IPS-15b (cell line): ENCODE data around the gene FBH1.
"Not testable (repeated sequence)": the region's sequence is repeated elsewhere in the genome, so short reads cannot be mapped to it uniquely, and the experiment has no call there.

Experiments used
- H3K27me3 ChIP-seq: one replicate; pipeline ENCODE4 v1.6.1; 2013; ENCODE audit warnings: low read length; ENCODE audit not compliant: control insufficient read depth, insufficient read depth
- H3K36me3 ChIP-seq: one replicate; pipeline ENCODE4 v1.6.1; 2013; ENCODE audit warnings: low read length; ENCODE audit not compliant: control insufficient read depth, insufficient read depth
- H3K4me1 ChIP-seq: one replicate; pipeline ENCODE4 v1.6.1; 2013; ENCODE audit warnings: mild to moderate bottlenecking, low read length; ENCODE audit not compliant: control insufficient read depth, insufficient read depth
- H3K4me3 ChIP-seq: one replicate; pipeline ENCODE4 v1.5.1; 2013; ENCODE audit warnings: low read depth, low read length
- H3K9ac ChIP-seq: one replicate; pipeline ENCODE4 v1.6.1; 2013; ENCODE audit warnings: low read depth, mild to moderate bottlenecking, low read length
- H3K9me3 ChIP-seq: one replicate; pipeline ENCODE4 v1.6.1; 2013; ENCODE audit warnings: mild to moderate bottlenecking, low read length; ENCODE audit not compliant: control insufficient read depth, insufficient read depth

FBH1 gene

DNA sequence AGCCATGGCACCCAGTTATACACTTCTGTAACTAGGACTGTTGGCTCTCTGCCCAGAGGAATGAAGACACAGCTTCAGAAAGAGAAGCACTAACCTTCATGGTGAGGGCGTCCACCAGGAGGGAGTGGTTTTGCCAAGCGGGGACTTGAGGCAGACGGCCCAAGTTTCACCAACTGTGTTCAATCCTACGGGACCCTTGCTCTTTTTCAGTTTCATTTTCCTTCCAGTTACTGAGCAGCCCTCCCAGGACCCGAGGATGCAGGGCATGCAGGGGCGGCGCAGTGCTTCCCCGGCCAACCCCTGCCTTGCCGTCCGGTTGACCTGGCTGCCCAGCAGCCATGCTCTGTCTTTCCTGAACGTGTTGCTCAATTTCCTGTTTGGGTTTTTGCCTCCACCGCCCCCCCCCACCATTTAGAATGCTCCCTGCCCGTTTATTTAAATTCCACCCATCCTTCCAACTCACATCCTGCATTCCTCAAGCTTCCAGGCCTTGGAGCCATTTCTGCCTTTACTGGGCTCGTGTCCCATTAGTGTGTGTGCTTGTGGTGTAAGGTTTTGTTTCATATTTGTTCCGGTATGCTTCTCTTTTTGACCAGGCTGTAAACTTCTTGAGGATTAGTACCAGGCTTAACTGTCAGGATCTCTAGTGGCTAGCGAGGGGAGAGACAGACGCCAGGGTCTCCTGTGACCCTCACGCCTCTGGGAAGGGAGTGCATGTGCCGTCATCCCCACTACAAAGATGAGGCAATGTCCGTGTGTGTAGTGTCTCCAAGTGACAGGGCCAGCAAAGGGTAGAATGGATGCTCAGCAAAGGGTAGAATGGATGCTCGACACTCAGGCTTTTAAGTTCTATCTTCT, 55.7 kb downstream of the FBH1 start:
- Histone ChIP-seq H3K4me3 (no peak overlapping the region), H3K9ac (no peak overlapping the region)

DNA sequence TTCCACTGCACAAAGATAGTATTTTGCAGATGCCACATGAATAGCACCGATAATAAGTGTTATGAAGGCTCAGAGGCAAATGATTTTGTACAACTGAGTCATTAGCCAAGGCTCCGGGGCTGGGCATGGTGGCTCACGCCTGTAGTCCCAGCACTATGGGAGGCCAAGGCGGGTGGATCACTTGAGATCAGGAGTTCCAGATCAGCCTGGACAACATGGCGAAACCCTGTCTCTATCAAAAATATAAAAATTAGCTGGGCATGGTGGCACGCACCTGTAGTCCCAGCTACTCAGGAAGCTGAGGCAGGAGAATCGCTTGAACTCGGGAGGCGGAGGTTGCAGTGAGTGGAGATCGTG, 56.4 kb downstream of the FBH1 start:
- not testable (repeated sequence) for H3K4me3 ChIP-seq, H3K36me3 ChIP-seq, H3K9ac ChIP-seq, H3K9me3 ChIP-seq, H3K27me3 ChIP-seq, H3K4me1 ChIP-seq

More for the DNA sequence above, 55.7 kb downstream of the FBH1 start:
- peaks cover 5% of the 10 kb centered on the region for H3K4me1 ChIP-seq
- H3K27me3 ChIP-seq, result no peaks in the 10 kb centered on the region
- H3K36me3 ChIP-seq, result no peaks in the 10 kb centered on the region
- no peaks in the 10 kb centered on the region for H3K9me3 ChIP-seq

DNA sequence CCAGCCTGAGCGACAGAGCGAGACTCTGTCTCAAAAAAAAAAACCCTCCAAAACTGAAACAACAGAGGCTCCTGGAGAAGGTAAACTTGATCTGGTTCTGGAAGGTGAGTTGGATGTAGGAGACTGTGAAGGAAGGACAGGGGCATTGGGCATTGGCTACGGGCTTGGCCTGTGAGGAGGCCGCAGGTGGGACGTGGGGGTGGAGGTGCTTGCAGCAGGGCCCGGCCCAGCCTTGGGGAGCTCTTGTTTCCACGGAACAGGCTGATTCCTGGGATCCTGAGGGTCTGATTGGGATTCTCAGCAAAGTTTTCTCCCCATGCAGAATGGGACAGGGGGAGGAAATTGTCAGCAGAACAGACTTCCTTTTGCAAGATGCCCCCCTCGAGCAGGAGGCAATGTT, 56.7 kb downstream of the FBH1 start:
- H3K27me3 ChIP-seq, result no peaks in the 10 kb centered on the region
- H3K36me3 ChIP-seq, result no peaks in the 10 kb centered on the region
- no peak overlapping the region for H3K9ac ChIP-seq
- no peaks in the 10 kb centered on the region for H3K9me3 ChIP-seq
- H3K4me3 ChIP-seq, result no peak overlapping the region
- H3K4me1 ChIP-seq, result peaks cover 5% of the 10 kb centered on the region

DNA sequence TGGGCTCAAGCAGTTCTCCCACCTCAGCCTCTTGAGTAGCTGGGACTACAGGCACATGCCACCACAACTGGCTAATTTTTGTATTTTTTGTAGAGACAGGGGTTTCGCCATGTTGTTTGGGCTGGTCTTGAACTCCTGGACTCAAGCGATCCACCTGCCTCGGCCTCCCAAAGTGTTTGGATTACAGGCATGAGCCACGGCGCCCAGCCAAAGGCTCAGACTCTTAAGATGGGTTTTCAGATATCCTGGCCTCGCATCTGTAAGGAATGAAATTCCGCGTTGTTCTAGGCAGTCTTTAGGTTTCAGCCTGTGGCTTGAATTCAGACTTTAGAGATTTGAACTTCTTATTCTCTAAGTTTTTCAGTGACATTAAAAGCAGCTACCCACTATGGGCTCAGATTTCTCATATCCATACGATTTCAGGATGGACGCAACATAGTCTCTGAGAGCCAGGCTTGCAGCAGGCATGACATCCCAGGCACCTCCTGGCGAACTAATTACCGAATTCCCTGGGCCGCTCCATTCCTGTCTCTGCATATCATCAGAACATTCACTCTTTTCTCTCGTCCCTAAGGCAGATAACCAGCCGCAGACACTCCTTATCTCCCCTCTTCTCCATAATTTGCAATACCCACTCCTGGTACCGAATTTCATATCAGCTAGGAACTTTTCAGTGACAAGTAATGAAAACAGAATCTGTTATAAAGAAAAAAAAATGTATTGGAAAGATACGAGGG, 57.6 kb downstream of the FBH1 start:
- H3K27me3 ChIP-seq, result no peaks in the 10 kb centered on the region
- no peaks in the 10 kb centered on the region for H3K36me3 ChIP-seq
- no peak overlapping the region for H3K9ac ChIP-seq
- H3K4me1 ChIP-seq, result peaks cover 5% of the 10 kb centered on the region
- no peaks in the 10 kb centered on the region for H3K9me3 ChIP-seq
- H3K4me3 ChIP-seq, result no peak overlapping the region

DNA sequence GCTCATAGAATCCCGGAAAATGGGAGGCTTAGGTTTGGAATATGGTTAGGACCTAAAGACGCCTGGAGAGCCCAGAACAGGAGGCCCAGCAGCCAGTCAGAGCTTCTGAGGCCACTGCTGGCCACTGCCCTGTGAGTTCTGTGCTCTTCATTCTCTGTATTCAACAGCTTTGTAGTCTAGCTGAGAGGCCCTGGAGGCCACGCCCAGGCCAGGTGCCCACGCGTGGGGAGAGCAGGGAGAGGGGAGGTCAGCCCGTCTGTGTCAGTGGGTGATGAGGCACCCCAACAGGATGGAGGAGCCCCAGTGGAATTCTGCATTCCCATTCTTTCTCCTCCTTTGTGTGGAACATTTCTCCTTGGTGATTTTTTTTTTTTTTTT, 58.2 kb downstream of the FBH1 start:
- H3K4me1 ChIP-seq, result peaks cover 5% of the 10 kb centered on the region
- no peaks in the 10 kb centered on the region for H3K9me3 ChIP-seq
- no peak overlapping the region for H3K9ac ChIP-seq
- H3K4me3 ChIP-seq, result no peak overlapping the region
- H3K36me3 ChIP-seq, result no peaks in the 10 kb centered on the region
- H3K27me3 ChIP-seq, result no peaks in the 10 kb centered on the region

DNA sequence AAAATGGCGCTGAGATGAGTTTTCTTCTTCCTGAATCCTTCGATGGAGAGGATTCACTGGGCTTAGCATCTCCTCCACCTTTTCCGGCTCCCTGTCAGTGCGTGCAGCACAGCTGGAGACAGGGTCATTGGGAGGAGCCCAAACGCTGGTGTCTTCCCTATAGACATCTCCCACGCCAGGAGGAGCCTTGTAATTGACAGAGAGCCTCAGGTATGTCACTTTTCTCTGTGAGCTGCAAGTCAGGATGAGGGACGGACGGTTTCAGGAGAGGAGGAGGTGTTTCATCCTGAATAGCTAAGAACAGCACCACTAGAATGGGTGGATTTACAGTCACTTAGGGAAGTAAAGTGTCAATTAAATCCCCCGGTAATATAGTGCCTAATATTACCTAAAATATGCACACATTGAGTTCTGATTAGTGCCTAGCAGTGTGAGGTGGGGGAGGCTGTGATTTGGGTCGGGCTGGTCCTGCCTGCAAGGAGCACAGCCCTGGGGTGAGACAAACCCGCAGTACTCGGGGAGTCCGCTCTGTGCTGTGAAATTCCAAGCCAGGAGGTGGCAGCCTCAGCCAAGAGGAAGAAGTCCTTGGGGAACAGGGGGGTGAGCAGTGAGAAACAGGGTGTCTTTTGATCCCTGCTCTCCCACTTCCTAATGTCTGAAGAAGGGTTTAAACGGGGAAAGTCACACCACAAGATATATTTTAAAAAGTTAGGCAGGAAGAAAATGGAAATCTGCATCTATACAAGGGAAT, 59.1 kb downstream of the FBH1 start:
- no peaks in the 10 kb centered on the region for H3K36me3 ChIP-seq
- no peak overlapping the region for H3K9ac ChIP-seq
- H3K27me3 ChIP-seq, result no peaks in the 10 kb centered on the region
- no peaks in the 10 kb centered on the region for H3K9me3 ChIP-seq
- peaks cover 5% of the 10 kb centered on the region for H3K4me1 ChIP-seq
- no peak overlapping the region for H3K4me3 ChIP-seq

DNA sequence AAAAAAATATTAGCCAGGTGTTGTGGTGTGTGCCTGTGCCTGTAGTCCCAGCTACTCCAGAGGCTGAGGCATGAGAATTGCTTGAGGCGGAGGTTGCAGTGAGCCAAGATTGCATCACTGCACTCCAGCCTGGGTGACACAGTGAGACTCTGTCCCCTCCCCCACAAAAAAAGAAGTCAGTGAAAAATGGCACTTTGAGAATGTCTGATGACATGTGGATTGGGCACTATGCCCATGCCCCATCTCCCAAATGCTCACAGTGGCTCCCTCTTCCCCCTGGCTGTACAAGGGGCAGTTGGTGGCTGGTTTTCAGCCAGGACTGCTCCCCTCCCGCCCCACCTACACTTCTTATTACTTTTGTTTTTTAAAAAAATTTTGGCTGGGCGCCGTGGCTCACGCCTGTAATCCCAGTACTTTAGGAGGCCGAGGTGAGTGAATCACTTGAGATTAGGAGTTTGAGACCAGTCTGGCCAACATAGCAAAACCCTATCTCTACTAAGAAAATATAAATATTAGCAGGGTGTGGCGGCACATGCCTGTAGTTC, 61.2 kb downstream of the FBH1 start:
- H3K9me3 ChIP-seq, result no peaks in the 10 kb centered on the region
- H3K36me3 ChIP-seq, result no peaks in the 10 kb centered on the region
- no peak overlapping the region for H3K9ac ChIP-seq
- H3K4me3 ChIP-seq, result no peak overlapping the region
- no peaks in the 10 kb centered on the region for H3K27me3 ChIP-seq
- peaks cover 3% of the 10 kb centered on the region for H3K4me1 ChIP-seq

DNA sequence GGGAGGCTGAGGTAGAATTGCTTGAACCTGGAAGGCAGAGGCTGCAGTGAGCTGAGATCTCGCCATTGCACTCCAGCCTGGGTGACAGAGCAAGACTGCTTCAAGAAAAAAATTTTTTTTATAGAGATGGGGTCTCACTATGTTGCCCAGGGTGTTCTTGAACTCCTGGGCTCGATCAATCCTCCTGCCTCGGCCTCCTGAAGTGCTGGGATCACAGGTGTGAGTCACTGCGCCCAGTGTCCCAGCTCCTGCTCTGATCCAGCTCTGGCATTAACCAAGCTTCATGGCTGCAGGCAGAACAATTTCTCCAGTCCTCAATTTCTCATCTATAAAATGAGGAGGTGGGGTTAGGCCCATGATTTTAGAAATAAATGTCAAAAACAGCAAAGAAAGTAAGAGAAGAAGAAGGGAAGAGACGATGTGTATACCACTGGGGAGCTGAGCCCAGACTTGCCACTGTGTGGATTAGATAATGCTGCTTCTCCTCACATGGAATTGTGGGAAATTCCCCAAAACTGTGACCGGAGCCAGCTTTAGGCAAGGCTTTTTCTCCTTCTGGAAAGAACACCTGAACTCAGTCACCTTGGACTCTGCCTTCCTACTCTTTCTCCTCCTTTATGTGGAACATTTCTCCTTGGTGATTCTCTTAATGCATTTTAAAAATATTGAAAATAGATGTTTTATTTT, 61.8 kb downstream of the FBH1 start:
- no peaks in the 10 kb centered on the region for H3K9me3 ChIP-seq
- H3K4me3 ChIP-seq, result no peak overlapping the region
- peaks cover 3% of the 10 kb centered on the region for H3K4me1 ChIP-seq
- H3K27me3 ChIP-seq, result no peaks in the 10 kb centered on the region
- H3K9ac ChIP-seq, result no peak overlapping the region
- no peaks in the 10 kb centered on the region for H3K36me3 ChIP-seq

DNA sequence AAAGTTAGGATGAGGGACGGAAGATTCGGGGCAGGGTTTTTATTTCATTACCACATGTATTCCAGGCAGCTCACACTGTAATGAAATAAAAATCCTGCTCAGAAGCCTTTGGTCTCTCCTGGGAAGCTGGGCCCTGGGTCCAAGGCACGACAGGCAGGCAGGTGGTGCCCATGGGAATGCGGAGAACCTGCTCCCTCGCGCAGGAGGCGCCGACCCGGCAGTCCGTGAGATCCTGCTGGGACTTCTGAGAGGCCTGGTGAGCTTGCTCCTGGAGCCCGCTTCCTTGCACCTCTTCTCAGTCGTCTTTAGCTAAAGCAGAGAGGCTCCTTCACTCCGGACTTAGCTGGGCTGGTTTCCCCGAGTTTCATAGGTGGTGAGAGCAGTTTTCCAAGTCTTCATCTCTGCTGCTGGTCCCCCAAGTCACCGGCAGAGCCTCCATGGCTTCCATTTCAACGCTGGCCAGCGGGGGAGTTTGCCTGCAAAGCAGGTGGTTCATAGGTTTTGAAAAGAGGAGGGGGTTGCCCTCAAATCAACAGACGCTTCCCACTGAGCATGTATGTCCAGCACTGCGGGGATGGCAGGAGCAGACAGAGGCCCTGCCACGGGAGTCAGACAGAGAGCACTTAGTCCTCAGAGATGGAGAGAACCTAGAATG, 62.8 kb downstream of the FBH1 start:
- H3K9me3 ChIP-seq, result no peaks in the 10 kb centered on the region
- H3K4me1 ChIP-seq, result peaks cover 3% of the 10 kb centered on the region
- H3K36me3 ChIP-seq, result no peaks in the 10 kb centered on the region
- H3K4me3 ChIP-seq, result no peak overlapping the region
- no peak overlapping the region for H3K9ac ChIP-seq
- no peaks in the 10 kb centered on the region for H3K27me3 ChIP-seq

DNA sequence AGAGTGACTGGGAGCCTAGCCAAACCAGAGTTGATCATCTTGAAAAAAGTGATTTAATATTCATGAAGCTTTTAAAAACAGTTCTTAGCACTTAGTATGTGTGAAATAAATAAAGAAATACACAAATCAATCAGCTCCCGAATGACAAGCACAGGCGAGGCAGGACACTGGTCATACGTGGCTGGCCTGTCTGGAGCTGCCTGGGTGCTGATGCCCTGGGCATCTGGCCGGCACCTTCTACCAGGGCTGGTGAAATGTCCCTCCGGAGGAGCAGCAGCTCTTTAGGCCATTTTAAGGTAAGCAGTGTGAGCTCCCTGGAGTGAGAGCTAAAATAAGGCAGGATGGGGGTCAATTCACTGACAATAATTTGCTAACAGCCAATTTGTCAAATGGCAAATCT, 63.6 kb downstream of the FBH1 start:
- no peak overlapping the region for H3K4me3 ChIP-seq
- peaks cover 3% of the 10 kb centered on the region for H3K4me1 ChIP-seq
- H3K9ac ChIP-seq, result no peak overlapping the region
- no peaks in the 10 kb centered on the region for H3K36me3 ChIP-seq
- no peaks in the 10 kb centered on the region for H3K27me3 ChIP-seq
- no peaks in the 10 kb centered on the region for H3K9me3 ChIP-seq
